GM18520 (cell line): ENCODE results near the gene EMC9.

Experiments used
- ATAC-seq: cut with Tn5 transposase; IDR thresholded peaks from one replicate; pipeline ENCODE4 v1.9.1; 2021; ENCODE audit not compliant: unreplicated experiment

Gene EMC9

DNA sequence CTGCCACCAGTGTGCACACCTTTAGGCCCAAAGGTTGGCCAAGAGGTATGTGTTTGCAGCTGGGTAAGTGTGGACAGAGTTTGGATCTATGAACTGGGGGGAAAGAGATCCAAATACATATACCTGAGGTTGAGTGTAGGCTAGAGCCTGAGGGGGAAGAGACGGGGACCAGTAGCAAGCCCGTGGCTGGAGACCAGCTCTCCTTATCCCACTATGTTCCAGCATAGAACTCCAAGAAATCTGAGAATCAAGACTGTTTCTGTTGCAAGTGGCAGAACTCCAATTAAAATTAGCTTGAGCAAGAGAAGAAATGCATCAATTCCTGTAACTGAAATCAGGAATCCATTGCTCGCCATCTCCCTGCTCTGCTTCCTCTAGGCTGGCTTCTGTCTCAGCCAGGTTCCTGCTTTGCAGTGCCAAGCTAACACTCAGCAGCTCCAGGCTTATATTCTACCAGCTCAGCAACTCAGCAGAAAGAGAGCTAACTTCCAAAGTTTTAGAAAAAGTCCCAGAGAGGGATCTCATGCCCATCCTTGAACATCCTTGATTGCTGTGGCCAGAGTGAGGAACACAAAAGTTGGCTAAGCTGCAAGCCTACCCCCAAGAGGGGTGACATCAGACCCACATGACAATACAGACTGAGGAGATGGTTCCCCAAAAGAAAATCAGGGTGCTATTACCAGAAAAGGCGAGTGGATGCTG, 48.7 kb downstream of the EMC9 start:
- ATAC-seq, result no peak

DNA sequence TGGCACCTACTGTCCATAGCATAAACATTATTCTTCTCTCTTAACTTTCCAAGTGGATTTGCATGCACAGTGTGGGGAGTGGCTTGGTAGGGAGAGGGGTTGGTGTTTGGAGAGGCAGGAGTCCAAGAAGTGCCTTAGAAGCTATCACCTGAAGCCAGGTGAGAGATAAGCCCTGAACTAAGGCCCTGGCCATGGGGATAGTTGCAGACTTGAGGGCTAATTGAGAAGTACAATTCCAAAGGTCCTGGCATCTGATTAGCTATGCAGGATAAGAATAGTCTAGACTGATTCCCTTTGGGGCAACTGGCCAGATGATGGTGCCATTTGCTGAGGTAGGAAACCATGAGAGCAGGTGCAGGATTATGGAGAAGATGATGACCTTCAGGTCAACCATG, 49.3 kb downstream of the EMC9 start:
- no peak for ATAC-seq

DNA sequence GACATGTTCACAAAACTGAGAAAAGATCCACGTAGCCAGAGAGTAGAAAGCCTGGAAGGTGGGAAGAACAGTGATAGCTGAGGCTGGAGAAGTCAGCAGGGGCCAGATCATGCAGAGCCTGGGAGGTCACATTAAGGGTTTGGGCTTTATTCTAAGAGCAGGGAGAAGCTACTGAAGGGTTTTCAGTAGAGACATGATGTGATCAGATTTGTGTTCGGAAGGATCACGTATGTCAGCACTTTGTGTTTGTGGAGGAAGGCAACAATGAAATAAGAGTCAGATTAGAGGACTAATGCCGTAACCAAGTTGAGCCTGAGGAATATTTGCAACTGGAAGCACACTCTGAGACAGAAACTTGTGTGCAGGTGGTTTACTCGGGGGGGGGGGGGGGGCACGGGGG, 51.5 kb downstream of the EMC9 start:
- no peak for ATAC-seq
